Testis (tissue), 2 donors: Measurements from ENCODE around the gene EXOC8.

Experiments
- POLR2A ChIP-seq: fragments of 450-650 bp; IDR thresholded peaks from one replicate; pipeline ENCODE4 v1.6.1; 2017; ENCODE audit warnings: antibody characterized with exemption, mild to moderate bottlenecking, moderate library complexity
- TF ChIP-seq, protein P1 (sequence below), 3 experiments: fragments of 450-650 bp in 2 of 3; fragments of 200-600 bp in 1 of 3; sonication (generic) in 1 of 3; IDR thresholded peaks; one replicate each; pipeline ENCODE4 v1.5.1; 2016 to 2019; ENCODE audit warnings: antibody characterized with exemption in 3 of 3, mild to moderate bottlenecking in 2 of 3, moderate library complexity in 1 of 3

DNA sequence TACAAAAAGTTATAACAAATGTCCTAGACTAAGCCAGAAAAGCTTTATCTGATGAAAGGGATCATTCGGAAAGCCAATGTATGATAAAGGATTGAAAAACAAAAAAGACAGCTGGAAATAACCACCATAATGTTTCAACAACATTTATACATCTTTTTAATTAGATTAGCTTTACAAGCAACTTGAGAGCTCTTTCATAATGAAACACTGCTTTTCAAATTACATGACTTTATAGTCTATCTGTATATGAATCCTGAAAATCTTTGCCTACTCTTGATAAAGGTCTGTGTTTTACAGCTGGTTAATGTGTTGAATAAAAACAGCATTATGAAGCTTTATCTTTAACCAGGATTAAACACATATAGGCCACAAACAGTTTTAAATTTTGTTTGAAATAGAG is 26.0 kb upstream of the EXOC8 start:
- TF ChIP-seq, protein P1, sequence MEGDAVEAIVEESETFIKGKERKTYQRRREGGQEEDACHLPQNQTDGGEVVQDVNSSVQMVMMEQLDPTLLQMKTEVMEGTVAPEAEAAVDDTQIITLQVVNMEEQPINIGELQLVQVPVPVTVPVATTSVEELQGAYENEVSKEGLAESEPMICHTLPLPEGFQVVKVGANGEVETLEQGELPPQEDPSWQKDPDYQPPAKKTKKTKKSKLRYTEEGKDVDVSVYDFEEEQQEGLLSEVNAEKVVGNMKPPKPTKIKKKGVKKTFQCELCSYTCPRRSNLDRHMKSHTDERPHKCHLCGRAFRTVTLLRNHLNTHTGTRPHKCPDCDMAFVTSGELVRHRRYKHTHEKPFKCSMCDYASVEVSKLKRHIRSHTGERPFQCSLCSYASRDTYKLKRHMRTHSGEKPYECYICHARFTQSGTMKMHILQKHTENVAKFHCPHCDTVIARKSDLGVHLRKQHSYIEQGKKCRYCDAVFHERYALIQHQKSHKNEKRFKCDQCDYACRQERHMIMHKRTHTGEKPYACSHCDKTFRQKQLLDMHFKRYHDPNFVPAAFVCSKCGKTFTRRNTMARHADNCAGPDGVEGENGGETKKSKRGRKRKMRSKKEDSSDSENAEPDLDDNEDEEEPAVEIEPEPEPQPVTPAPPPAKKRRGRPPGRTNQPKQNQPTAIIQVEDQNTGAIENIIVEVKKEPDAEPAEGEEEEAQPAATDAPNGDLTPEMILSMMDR (IDR thresholded peaks at IDR 0.05) = no peak
- no peak for TF ChIP-seq POLR2A
